Tibial nerve (tissue), 4 donors: Measurements from ENCODE around the gene MCC. TPM values are rescaled to one million over a fixed set of nuclear protein-coding genes. Genes with fewer than 3 reads are reported as not detected.

Experiments used
- DNase-seq, 2 donors: peaks; one replicate each; pipeline ENCODE4 v3.0.0-alpha.2; 2019; ENCODE audit warnings: low spot score in 2 of 2
- H3K27ac ChIP-seq, 4 donors: fragments of 200-600 bp; sonication (generic) in 3 of 4; one replicate each; pipeline ENCODE4 v1.5.1; 2017 to 2019; ENCODE audit warnings: mild to moderate bottlenecking in 1 of 4
- H3K27me3 ChIP-seq, 2 donors: fragments of 200-600 bp; sonication (generic) in 1 of 2; one replicate each; pipeline versions ENCODE4 v1.5.1 to v1.6.0; 2017 to 2019
- H3K36me3 ChIP-seq, 3 donors: fragments of 200-600 bp; sonication (generic); one replicate each; pipeline ENCODE4 v1.5.1; 2018 to 2019
- H3K4me1 ChIP-seq, 4 donors: fragments of 200-600 bp; sonication (generic) in 3 of 4; one replicate each; pipeline ENCODE4 v1.5.1; 2017 to 2019
- H3K4me3 ChIP-seq, 4 donors: fragments of 200-600 bp; sonication (generic) in 3 of 4; one replicate each; pipeline ENCODE4 v1.5.1; 2017 to 2019; ENCODE audit warnings: mild to moderate bottlenecking in 1 of 4, moderate library complexity in 1 of 4
- H3K9me3 ChIP-seq, 4 donors: fragments of 200-600 bp; sonication (generic) in 3 of 4; one replicate each; pipeline ENCODE4 v1.5.1; 2017 to 2019
- CTCF ChIP-seq, 5 experiments: fragments of 200-600 bp in 3 of 5; fragments of 450-650 bp in 2 of 5; sonication (generic) in 3 of 5; IDR thresholded peaks; one replicate each; pipeline ENCODE4 v1.5.1; 2016 to 2019; ENCODE audit warnings: antibody characterized with exemption in 5 of 5, mild to moderate bottlenecking in 3 of 5, moderate library complexity in 2 of 5
- EP300 ChIP-seq, 2 donors: sonication (generic); formaldehyde crosslinking; IDR thresholded peaks; one replicate each; pipeline ENCODE4 v1.6.1; 2017; ENCODE audit warnings: antibody characterized with exemption in 2 of 2, mild to moderate bottlenecking in 1 of 2
- POLR2A ChIP-seq, 2 donors: fragments of 450-650 bp; IDR thresholded peaks; one replicate each; pipeline ENCODE4 v1.6.1; 2017; ENCODE audit warnings: antibody characterized with exemption in 2 of 2, mild to moderate bottlenecking in 2 of 2, moderate library complexity in 2 of 2
- WGBS, 2 donors: methylation state at CpG; one replicate each; pipeline ENCODE4 v1.1.5; 2018; 5-methylcytosine and 5-hydroxymethylcytosine counted together
- total RNA-seq, 4 donors: library from RNA; depleted of rRNA; stranded (reverse); fragments of >200 nt; gene quantifications; one replicate each; pipeline ENCODE4 v1.1.0, GENCODE V29; 2016

The MCC gene
- total RNA-seq, 4 donors from 2014 or later: 55.5 to 122 (median 80.9) TPM

GRCh38 chr5:113450462-113450861 is 37.8 kb downstream of the MCC start:
- WGBS, 2 donors: 62 to 76% methylated on average over 2 of the region's 2 CpGs
- H3K27me3 ChIP-seq: no peaks in the 10 kb centered on the region
- H3K36me3 ChIP-seq: no peaks in the 10 kb centered on the region
- TF ChIP-seq CTCF (IDR thresholded peaks at IDR 0.05) (no peak), EP300 (IDR thresholded peaks at IDR 0.05) (no peak), POLR2A (IDR thresholded peaks at IDR 0.05) (no peak)
- H3K4me3 ChIP-seq: no peak overlapping the region
- no peak for DNase-seq
- H3K27ac ChIP-seq: no peak overlapping the region
- no peaks in the 10 kb centered on the region for H3K4me1 ChIP-seq
- peaks cover 0 to 4% (median 0%) of the 10 kb centered on the region in 4 donors for H3K9me3 ChIP-seq

GRCh38 chr5:113448252-113448651 is 40.0 kb downstream of the MCC start:
- H3K27me3 ChIP-seq: no peaks in the 10 kb centered on the region
- H3K4me1 ChIP-seq: no peaks in the 10 kb centered on the region
- no peak for DNase-seq
- H3K9me3 ChIP-seq: peaks cover 0 to 7% (median 0%) of the 10 kb centered on the region in 4 donors
- H3K4me3 ChIP-seq: no peak overlapping the region
- no peaks in the 10 kb centered on the region for H3K36me3 ChIP-seq
- WGBS, 2 donors: 61 to 63% methylated on average over 3 of the region's 3 CpGs
- no peak overlapping the region for H3K27ac ChIP-seq
- TF ChIP-seq POLR2A (IDR thresholded peaks at IDR 0.05): no peak
- no peak for TF ChIP-seq EP300 (IDR thresholded peaks at IDR 0.05)
- TF ChIP-seq CTCF (IDR thresholded peaks at IDR 0.05): no peak

GRCh38 chr5:113447498-113448050 is 40.7 kb downstream of the MCC start:
- Histone ChIP-seq H3K9me3 (peaks cover 0 to 10% (median 0%) of the 10 kb centered on the region in 4 donors), H3K27me3 (no peaks in the 10 kb centered on the region), H3K4me3 (no peak overlapping the region), H3K27ac (no peak overlapping the region), H3K4me1 (no peaks in the 10 kb centered on the region), H3K36me3 (no peaks in the 10 kb centered on the region)
- 54 to 57% methylated on average over 4 of the region's 4 CpGs for WGBS, 2 donors
- TF ChIP-seq POLR2A (IDR thresholded peaks at IDR 0.05): no peak
- TF ChIP-seq EP300 (IDR thresholded peaks at IDR 0.05): no peak
- TF ChIP-seq CTCF (IDR thresholded peaks at IDR 0.05): no peak
- DNase-seq: no peak

- peaks cover 0 to 10% (median 0%) of the 10 kb centered on the region in 4 donors for H3K9me3 ChIP-seq
- no peaks in the 10 kb centered on the region for H3K36me3 ChIP-seq
- WGBS, 2 donors: 93 to 94% methylated on average over 2 of the region's 2 CpGs
- H3K4me1 ChIP-seq: no peaks in the 10 kb centered on the region
- no peak overlapping the region for H3K27ac ChIP-seq
- no peak for TF ChIP-seq POLR2A (IDR thresholded peaks at IDR 0.05)
- no peak for TF ChIP-seq EP300 (IDR thresholded peaks at IDR 0.05)
- no peak for TF ChIP-seq CTCF (IDR thresholded peaks at IDR 0.05)
- no peak for DNase-seq
- H3K4me3 ChIP-seq: no peak overlapping the region
- no peaks in the 10 kb centered on the region for H3K27me3 ChIP-seq
Measured at GRCh38 chr5:113446358-113446927, 41.8 kb downstream of the MCC start.

GRCh38 chr5:113437111-113437510 is 51.1 kb downstream of the MCC start:
- TF ChIP-seq EP300 (IDR thresholded peaks at IDR 0.05) (no peak), POLR2A (IDR thresholded peaks at IDR 0.05) (no peak), CTCF (IDR thresholded peaks at IDR 0.05) (no peak)
- no peaks in the 10 kb centered on the region for H3K27me3 ChIP-seq
- no peaks in the 10 kb centered on the region for H3K36me3 ChIP-seq
- no peak overlapping the region for H3K4me3 ChIP-seq
- H3K27ac ChIP-seq: no peak overlapping the region
- WGBS, 2 donors: 61 to 63% methylated on average over 1 of the region's 1 CpG
- no peaks in the 10 kb centered on the region for H3K4me1 ChIP-seq
- H3K9me3 ChIP-seq: no peaks in the 10 kb centered on the region
- no peak for DNase-seq
